HG03060 (cell line): ENCODE results near the gene ECI1.
"Not testable (repeated sequence)": the region's sequence is repeated elsewhere in the genome, so short reads cannot be mapped to it uniquely, and the experiment has no call there.

Experiments used
- ATAC-seq: cut with Tn5 transposase; IDR thresholded peaks from one replicate; pipeline ENCODE4 v1.9.1; 2021; ENCODE audit warnings: low read depth, moderate number of reproducible peaks; ENCODE audit not compliant: unreplicated experiment

The ECI1 gene

DNA sequence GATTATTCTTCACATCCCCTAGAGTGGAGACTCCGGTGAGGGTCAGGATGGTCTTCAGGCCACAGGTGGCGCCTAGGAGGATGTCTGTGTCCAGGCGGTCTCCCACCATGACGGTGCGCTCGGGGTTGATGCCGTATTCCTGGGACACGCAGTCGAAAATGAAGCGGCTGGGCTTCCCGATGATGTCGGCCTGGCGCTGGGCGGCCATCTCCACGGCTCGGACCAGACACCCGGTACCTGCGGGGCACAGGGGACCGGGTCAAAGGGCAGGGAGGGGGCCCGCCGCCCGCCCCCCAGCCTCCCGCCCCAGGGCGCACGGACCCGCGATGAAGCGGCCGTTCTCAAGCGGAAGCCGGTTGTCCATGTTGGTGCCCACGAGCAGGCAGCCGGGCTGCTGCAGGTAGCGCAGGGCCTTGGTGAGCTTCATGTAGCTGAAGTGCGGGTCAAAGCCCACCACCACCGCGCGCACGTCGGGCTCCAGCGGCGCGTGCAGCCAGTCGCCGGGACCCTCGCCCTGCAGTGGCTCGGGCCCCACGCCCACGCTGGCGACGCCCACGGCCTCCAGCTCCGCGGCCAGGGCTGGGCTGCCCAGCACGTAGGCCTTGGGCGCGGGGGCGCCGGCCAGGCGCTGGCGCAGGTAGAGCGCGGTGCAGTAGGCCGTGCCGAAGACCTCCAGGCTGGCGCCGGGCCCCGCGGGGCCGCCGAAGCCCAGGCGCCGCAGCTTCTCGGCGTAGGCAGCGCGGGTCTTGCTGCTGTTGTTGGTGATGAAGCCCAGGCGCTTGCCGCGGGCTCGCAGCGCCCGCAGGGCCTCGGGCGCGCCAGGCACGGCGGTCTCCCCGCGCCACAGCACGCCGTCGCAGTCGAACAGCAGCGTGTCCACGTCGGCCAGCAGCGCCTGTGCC, 37.3 kb downstream of the ECI1 start:
- no peak for ATAC-seq

DNA sequence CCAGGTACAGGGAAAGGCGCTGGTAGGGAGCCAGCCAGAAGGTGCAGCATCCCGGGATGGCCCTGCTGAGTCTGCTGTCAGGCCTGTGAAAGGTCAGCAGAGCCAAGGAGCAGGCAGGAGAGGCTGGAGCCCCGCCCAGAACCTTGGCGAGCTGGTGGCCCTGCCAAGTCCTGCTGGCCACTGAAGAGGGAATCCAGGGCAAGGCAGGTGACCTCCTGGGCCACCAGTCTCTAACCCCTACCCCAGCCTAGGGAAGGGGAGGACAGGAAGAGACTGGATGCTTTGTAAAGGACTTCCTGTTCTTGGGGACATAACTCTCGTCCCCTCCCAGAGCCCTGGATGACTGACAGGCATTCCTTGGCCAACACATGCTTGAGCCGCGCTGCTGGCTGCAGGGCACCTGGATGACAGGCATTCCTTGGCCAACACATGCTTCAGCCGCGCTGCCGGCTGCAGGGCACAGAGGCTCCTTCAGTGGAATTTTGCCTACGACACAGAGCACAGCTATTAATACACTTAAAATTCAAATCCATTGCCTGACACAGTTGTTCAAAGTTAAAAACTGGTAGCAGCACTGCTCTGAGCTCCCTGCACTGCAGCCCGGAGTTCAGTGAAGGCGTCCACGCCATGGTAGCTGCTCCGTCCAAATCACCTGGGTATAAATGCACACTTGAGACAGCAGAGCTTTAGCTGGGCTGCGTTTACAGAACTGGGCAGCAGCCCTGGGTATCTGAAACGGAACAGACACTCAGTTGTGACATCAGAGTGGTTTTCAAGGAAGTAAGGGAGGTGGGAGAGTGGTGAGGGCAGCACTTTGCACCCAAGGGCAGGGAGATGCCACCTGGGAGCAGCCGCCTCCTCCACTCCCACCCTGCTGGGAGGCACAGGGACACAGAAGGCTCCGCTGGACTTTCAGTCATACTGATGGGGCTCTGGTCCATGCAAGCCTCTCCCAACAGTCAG, 38.7 kb downstream of the ECI1 start:
- no peak for ATAC-seq

DNA sequence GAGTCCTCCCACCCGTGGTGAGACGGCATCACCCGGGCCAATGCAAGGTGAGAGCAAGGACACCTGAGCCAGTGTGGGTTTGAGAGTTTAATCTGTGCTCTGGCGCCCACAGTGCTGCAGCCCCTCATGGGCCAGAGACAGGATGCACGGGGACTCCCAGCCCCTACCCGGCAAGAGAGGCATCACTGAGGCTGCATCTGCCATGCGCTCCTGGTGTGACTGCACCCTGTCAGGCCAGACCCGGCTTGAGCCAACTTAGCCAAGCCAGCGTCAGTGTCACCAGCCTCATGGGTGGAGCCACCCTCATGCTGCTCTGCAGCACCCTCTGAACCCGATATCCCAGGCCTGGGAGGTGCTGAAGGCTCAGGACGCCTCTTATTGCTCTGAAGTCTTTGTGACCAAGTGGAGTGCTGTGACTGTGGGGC, 39.5 kb downstream of the ECI1 start:
- ATAC-seq, result no peak

DNA sequence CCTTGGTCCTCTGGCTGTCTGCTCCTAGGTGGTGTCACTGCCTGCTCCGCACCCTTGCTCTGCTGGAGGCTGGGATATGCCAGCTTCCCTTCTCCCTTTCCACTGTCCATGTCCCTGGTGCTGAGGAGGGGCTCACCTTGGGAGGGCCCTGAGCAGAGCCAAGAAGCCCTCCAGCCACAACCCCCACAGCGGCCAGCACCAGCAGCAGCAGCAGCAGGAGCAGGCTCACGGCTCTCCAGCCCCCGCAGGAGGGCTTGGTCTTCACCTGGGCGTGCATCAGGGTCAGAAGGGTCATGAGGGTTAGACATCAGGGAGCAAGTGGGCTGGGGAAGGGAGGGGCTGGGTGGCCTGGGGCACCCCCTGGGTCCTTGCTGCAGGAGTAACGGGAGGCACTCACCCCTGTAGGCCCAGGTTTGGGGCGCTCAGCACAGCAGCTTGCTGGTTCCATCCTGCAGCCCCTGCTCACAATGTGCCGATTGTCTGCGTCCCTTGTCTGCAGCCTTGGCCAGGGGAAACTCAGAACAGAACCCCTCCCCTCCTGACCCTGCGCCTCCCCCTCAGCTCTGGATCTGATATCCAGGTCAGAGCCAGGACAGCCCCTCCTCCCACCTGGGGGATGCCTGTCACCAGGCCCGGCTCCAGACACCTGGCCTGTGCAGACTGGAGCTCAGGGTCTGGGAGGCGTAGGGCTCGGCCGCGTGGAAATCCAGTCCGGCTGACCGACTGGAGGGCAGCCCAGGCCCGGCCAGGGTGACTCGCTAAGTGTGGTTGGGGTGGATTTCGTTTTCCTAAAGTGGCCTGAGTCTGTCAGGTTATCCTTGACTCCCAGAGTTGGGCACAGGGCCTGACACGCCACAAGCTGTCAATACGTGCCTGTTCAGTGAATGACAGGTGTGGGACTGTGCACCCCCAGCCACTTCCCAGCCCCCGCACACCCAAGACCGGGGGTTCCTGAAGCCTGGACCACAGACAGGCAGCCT, 40.7 kb downstream of the ECI1 start, which contains the start of gene BRICD5:
Gene BRICD5, minus strand, starts transcription at position 478 of the 980 bp plus-strand sequence. Its CDS starts 30 bp downstream, at position 448.
- no peak for ATAC-seq

DNA sequence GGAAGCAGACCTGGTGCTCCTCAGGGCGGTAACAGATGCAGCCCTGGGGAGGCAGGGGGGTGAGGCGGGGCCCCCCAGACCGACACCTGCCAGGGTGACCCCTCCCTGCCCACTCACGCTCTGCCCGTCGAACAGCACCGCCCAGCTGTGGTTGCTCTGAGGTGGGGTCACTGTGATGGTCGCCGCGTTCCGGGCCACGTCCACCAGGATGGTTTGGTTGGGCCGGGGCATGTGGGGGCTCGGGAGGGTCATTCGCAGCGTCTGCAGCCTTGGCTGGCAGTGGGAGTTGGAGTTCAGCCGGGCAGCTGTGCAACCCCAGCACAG, 41.4 kb downstream of the ECI1 start:
- ATAC-seq, result no peak

DNA sequence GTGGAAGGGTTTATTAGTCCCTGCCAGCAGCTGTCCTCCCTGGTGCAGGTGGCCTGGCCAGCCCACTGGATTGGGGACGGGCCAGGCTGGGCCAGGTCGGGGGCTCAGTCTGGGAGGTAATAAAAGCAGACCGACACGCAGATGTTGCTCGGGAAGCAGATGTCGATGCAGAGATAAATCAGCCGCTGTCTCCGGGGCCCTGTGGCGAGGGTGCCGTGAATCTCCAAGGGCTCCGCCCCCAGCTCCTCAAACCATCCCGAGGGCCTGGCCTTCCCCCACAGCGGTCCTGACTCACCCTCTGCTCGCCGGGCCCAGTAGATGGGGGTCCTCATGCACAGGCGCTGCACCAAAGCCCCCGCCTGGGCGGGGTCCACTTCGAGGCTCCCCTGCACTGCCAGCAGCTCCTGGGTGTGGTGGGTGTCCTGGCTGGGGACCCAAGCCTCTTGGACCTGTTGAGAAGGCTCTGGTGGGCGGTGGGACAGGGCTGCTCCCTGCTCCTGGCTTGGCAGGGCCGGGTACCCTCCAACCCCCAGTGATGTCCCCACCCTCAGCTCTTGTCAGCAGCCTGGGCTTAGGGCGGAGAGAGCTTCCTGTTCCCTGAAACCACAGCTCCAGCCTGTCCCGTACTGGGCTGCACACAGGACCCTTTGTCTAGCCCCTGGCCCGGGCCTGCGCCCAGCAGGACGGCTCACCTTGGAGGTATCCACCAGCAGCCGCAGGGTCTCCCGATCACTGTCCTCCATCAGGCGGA, 42.0 kb downstream of the ECI1 start:
- no peak for ATAC-seq

DNA sequence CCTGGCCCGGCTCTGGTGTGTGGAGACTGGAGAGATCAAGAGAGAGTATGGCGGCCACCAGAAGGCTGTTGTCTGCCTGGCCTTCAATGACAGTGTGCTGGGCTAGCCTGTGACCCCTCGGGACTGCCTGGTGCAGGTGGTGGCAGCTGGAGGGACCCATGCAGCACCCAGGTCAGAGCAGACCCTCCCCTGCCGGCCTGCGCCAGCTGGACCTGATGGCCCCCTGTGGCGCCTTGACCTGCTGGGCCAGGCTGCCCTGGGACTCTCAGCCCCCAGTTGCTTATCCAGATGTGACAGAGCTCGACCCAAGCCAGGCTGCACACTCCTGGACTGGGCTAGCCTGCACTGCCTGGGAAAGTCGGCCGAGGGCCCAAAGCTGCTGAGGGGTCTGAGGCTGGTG, 42.6 kb downstream of the ECI1 start:
- no peak for ATAC-seq

DNA sequence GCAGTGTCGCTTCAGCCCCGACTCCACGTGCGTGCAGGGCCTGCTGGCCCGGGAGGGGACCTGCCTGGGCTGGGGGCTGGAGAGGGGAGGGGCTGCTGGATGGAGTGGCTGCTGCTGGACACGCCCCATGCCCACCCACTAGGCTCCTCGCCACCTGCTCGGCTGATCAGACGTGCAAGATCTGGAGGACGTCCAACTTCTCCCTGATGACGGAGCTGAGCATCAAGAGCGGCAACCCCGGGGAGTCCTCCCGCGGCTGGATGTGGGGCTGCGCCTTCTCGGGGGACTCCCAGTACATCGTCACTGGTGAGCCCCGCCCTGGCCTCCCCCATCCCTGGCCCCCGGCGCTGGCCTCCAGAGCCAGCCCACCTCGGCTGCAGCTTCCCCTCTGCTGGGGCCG, 43.1 kb downstream of the ECI1 start:
- no peak for ATAC-seq

DNA sequence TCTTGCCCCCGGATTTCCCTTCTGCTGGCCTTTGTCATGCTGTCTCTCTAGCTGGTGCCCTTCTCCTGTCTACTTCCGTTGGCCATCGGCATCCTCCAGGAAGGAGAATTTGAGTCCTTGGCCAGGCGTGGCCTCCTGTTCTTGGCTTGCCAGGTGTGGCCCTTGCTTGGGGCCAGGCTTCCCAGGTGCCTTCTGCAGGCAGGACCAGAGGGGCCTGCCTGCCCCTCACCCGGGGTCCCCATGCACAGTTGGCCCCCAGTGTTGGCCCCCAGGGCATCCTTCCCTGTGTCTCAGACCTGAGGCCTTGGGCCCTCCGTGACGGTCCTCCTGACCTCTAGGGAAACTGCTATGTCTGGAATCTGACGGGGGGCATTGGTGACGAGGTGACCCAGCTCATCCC, 43.5 kb downstream of the ECI1 start:
- ATAC-seq, result no peak

DNA sequence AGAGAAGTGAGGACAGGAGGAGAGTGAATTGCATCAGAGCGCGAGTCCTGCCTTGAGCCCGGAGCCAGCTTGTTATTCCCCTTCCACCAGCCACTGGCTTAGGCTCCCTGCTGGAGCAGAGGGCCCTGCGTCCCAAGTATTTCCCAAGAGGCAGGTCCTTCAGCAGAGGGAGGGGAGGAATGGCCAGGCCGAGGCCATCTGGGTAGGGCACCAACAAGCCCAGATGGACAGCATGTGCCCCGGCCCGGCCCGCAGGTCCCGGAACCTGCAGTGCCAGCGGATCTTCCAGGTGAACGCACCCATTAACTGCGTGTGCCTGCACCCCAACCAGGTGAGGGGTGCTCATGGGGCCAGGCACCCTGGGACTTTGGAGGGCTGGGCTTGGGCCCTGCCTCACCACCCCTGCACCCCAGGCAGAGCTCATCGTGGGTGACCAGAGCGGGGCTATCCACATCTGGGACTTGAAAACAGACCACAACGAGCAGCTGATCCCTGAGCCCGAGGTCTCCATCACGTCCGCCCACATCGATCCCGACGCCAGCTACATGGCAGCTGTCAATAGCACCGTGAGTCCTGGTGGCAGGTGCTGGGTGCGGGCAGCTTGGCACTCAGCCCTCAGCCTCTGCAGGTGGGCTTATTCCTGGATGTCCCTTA, 44.5 kb downstream of the ECI1 start:
- no peak for ATAC-seq

DNA sequence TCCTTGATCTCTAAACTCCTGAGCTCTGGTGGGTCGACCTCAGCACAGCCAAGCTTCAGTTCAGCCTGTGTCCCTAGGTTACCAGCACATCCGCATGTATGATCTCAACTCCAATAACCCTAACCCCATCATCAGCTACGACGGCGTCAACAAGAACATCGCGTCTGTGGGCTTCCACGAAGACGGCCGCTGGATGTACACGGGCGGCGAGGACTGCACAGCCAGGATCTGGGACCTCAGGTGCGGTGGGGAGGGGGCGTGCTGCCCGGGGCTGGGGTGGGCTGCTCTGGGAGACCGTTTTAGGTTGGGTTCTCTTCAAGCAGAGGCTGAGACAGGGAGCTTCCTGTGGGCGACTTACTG, 45.0 kb downstream of the ECI1 start:
- ATAC-seq, result no peak

DNA sequence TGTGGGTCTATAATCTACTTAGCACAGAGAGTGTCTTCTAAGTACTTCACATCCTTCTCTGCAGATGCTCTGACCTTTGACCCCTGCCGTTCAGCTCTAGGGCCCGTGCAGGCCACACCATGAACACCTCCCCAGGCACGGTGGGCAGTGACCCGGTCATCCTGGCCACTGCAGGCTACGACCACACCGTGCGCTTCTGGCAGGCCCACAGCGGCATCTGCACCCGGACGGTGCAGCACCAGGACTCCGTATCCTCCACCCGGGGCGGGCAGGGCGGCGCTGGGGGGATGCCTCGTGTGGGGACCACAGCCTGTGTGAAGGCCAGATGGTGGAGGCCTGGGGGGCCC, 45.4 kb downstream of the ECI1 start:
- ATAC-seq, result peak; percentile 15

DNA sequence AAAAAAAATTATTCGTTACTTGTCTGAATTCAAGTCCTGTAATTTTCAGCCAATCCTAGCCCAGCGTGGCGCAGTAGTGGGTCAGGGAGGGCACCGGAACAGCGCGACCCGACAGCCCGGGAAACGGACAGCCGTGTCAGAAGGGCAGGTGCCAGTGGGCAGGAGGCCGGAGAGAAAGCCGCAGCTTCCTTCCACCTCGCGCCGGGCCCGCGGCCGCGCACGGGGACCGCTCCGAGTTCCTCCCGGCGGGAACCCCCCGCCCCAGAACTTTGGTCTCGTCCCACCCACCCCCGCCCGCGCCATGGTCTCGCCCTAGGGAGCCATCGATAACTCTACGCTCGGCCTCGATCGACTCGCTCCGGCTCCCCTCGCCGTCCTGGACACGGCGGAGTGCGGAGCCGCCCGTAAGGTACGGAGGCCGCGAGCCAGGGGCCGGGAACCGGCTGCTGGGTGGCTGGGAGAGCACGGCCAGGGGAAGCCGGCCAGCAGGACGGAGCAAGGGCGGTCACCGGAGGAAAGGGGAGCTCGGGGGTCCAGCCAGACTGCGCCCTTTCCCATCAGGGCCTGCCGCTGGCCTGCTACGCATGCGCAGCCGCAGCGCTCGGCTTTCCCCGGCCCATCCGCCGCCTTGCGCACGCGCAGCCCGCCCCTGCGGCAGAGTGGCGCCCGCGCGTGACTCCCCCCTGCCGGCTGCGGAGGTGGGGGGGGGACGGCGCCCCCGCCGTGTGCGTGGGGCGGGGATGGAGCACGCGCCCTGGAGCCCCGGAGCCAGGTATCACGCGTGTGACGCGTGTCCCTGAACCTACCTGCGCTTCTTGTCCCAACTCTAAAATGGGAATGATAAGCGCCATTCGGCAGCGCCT, 46.1 kb downstream of the ECI1 start, which contains the start of gene MLST8:
Gene MLST8, plus strand, starts transcription at position 351 of the 863 bp plus-strand sequence. CDS start 632 bp downstream, outside the sequence.
- ATAC-seq, result peak; percentile 65

DNA sequence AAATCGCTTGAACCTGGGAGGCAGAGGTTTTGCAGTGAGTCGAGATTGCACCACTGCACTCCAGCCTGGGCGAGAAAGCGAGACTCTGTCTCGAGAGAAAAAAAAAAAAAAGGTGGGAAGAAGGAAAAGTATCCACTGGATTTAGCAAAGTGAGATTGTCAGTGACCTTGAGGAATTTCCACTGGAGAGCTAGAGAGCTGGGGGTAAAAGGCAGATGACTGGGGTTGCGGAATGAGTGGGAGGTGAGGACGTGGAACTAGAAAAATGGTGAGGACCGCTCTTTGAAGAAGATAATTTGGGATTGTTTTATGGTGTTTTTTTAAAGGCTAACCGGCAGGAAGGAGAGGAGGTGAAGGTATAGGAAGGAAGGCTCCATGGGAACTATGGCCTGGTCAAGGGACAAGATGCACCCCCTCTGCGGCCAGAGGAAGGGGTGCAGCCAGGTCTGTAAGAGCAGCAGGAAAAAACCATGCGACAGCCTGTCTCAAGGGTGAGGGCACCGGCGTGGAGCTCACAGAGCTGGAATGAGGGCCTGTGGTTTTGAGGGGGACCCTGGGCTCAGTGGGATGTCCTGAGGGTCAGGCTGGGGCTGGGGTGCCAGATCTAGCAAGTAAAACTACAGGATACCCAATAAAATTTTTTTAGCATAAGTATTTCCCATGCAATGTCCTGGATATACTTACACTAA, 46.8 kb downstream of the ECI1 start:
- no peak for ATAC-seq

DNA sequence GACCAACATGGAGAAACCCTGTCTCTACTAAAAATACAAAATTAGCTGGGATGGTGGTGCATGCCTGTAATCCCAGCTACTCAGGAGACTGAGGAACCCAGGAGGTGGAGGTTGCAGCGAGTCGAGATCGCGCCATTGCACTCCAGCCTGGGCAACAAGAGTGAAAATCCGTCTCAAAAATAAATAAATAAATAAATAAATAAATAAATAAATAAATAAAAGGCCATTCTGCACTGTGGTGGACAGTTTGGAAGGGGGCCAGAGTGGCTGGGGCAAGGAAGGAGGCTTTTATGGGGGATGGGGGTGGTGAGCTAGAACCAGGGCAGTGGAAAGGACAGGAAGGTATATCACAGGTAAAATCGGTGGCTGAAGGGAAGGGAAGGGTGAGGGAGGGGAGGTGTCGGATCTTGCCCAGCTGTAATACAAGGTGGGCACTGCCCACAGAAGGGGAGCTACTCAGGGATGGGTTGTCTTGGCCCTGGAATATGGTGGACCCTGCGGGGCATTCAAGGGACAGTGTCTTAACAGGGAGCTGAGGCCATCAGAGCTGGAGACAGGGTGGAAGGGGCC, 48.2 kb downstream of the ECI1 start:
- ATAC-seq, result not testable (repeated sequence)

DNA sequence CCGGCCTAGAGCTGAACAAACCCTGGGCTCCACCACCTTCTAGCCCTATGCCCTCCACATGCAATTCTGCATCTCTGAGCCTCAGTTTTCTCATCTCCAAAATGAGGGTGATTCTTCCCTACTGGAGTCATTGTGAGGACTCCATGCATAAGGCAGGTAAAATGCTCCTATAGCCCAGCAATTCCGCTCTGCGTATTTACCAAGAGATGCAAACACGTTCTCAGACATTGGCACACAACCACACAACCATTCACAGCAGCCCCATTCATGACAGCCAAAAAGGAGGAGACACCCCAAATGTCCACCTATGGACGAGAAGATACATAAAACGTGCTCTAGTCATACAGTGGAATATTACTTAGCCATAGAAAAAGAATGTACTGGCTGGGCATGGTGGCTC, 51.1 kb downstream of the ECI1 start:
- no peak for ATAC-seq

DNA sequence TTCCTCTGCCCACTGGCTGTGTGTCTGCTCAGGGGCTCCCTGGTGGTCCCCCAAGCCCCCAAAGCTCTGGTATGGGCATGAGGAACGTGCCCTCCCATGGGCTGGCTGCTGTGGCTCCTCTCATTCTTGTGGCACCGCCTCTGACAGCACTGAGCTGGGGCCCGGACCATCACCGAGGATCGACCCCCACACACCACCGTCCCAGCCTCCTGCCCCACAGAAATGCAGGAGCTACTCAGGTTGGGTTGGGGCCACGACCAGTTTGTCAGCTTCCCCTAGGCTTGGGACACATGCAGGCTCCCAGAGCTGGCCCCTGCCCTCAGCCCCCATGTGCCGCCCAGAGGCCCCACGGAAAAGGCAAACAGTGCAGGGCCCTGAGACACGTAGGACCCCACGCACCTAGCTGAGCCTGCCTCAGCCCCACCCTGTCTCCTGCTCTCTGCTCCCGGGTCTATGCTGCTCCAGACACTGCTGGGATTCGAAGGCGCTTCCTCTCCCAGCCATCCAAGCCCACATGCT, 51.7 kb downstream of the ECI1 start:
- ATAC-seq, result no peak
